Measurements from ENCODE around the gene TGIF1.
"Not testable (repeated sequence)": the region's sequence is repeated elsewhere in the genome, so short reads cannot be mapped to it uniquely, and the experiment has no call there.

The TGIF1 gene

DNA sequence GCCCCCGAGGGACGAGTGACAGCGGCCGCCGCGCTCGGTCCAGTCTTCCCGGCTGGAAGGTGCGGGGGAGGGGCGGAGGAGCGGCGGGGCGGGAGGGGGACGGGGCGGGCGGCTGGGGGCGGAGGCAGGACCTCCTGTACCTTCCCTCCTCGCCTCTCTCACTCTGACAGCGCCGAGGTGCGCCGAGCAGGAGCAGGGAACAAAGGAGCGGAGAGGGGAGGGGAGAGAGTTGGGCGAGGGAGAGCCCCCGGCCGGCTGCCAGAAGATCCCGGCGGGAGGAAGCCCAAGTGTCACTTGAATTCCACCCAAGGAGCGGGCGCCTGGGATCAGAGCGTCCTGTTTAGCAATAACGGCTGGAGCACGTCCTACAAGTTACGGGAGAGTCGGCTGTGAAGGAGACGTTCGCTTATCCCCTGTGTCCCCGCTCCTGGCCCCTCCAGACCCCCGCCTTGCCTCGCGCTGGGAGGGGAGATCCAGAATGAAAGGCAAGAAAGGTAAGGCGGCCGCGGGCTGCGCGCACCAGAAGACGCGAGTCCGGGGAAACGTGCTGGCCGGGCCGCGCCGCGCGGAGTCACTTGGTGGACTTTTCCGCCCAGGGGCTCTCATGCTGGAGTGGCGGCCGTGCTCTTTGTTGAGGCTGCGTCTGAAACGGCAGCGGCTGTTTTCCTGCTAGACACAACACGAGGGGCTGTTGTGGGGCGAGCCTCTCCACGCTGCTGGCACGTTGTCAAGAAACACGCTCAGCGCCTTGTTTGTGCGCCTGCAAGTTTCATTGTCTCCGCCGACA, at the start of gene TGIF1:
TSS of gene TGIF1 (plus strand) at position 161 of the 787 bp plus-strand sequence. CDS start at position 479, 318 bp downstream.
- DNase-seq = peak; percentile 48

DNA sequence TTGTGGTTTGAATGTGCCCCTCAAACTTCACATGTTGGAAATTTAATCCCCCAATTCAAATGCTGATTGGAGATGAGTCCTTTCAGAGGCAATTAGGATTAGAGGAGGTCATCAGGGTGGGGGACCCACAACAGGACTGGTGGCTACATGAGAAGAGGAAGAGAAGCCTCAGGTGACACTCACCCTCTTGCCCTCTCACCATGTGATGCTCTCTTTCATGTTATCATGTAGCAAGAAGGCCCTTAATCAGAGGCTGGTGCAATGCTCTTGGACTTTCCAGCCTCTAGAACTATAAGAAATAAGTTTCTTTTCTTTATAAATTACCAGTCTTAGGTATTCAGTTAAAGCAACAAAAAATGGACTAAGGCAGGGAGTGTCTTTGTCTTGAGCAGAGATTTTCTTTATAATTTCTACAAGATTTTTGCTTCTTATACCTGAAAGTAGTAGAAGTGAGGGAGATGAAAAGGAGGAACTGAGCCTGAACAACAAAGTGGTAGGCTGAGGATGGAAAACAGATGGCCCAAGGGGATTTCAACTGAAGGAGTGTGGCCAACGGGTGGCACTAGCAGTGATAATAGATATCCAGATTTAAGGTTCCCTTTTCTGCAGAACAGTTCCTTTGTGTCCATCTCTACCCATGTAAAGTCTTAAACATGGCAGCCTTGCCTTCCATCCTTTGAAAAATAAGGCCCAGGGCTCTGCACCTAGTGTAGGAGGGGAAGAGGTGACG, 49.2 kb upstream of the TGIF1 start:
- no peak for DNase-seq

DNA sequence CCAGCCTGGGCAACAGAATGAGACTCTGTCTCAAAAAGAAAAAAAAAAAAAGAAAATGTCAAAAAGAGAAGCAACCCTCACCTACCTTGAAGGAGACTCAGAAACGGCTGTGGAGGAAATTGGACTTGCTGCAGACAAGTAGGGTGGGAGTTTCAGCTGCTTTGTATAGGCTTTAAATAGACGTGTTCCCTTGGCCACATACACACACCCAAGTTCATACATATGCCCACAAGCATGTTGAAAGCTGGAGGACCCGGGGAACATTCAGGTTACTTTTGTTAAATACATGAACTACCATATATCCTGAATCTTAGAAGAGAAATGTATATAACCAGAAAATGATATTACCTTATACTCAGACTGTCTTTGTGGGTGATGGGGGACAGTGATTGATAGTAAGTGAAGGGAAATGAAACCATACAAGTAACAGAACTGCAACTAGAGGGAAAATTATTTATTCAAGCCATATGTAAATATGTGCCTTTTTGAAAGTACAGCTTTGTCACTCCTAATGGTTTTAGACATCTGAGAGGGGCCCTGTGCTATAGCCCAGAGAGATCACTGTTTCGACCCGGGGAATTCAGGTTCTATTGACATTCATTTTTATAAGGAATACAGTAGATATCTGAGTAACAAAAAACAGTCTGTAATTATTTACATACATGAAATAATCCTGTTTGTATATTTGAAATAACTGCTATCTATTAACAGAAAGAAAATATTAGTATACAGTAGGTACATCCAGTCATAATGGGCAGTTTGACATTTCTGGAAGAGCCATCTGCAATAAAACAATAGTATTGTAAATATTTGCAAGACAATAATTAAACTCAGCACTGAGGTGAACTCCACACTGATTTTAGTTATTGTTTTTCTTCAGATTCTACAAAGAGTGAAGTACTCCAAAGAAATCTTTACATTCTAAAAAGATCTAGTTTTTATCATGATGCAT, 48.0 kb upstream of the TGIF1 start:
- no peak for DNase-seq

DNA sequence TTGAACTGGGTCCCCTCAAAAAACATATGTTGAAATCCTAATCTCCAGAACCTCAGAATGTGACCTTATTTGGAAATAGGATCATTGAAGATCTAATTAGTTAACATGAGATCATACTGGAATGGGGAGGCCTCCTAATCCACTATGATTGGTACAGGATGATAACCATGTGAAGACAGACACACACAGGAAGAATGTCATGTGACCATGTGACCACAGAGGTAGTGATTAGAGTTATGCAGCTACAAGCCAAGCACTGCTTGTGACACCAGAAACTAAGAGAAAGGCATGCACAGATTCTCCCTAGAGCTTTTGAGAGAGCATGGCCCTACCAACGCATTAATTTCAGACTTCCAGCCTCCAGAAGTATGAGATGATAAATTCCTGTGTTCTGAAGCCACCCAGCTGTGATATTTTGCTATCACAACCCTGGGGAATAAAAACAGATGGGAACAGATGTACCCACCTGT, 47.0 kb upstream of the TGIF1 start:
- DNase-seq = no peak

DNA sequence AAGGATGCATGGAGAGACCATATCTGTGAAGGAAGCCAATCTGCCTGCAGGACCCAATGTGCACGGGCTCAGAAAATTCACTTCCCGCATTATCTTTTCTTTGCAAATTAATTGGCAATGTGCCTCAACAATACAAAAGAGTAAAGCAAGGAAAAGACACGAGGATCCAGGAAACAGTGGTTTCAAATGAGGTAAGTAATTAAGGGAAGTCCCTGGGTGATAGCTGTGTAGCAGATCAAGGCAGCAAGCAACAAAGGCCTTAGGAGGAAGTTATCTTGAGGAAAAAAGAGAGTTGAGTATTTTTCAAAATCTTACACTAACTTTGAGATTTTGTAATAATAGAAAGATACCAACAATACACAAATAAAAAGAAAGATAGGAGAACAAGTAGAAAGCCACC, 44.3 kb upstream of the TGIF1 start:
- DNase-seq = no peak

- no peak for DNase-seq
These were observed 41.9 kb upstream of the TGIF1 start for GRCh38 chr18:3408107-3408506.

DNA sequence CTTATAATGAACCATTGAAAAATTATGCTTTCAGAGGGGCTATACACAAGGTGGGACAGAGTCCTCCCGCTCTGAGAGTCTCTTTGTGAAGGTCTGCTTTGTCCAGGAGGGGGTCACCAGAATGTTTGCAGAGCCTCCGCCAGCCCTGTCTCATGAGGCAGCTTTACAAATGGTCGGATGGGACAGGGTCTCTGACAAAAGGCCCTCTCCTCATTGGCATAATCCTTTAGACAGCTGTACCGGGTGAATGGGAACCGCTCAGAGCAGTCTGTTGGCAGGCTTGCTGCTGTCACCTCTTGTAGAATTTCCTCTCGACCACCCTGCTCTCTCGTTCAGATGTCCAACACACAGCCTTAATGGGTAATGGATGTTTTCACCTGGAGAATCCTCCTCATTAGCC, 40.2 kb upstream of the TGIF1 start:
- no peak for DNase-seq

DNA sequence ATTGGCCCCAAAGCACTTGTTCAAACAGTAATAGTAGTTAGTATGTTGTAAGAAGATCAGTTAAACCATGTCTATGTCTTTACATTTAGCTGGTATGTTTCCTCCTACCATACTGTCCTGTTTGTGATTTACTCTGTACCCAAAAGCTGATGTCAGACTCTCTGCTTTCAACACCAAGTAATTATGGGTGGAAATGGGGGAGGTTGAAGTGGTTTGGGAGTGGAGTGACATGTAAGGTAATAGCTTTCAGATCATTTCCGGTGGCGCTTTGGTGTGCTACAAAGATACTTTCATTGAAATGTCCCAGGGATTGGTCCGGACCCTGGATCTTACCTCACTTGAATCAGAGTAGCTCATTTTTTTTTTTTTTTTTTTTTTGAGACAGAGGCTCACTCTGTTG, 39.7 kb upstream of the TGIF1 start:
- no peak for DNase-seq

DNA sequence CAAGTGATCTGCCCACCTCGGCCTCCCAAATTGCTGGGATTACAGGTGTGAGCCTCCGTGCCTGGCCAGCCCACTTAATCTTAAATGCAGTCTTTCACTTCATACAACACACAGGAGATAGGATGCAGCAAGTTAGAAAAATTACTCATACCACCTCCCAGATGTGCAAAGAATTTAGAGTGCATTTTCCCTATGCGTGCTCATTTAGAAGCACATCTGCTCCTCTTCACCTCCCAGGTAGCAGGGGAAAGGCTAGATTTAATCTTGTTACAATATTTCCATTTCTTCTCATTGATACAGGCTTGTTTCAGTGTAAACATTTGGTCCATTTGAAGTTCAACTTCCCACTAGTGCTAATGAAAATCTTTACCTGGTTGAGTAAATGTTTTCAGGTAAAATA, 39.1 kb upstream of the TGIF1 start:
- DNase-seq = not testable (repeated sequence)

GRCh38 chr18:3411327-3411726, 38.6 kb upstream of the TGIF1 start:
- DNase-seq = no peak

- no peak for DNase-seq
These were observed 38.1 kb upstream of the TGIF1 start for GRCh38 chr18:3411854-3412268.

- not testable (repeated sequence) for DNase-seq
These were observed 37.4 kb upstream of the TGIF1 start for GRCh38 chr18:3412528-3412927.

- no peak for DNase-seq
These were observed 34.9 kb upstream of the TGIF1 start for GRCh38 chr18:3415110-3415509.

- no peak for DNase-seq
These were observed 31.9 kb upstream of the TGIF1 start for GRCh38 chr18:3418083-3418482.

GRCh38 chr18:3420919-3421279, 29.1 kb upstream of the TGIF1 start:
- DNase-seq = no peak

DNA sequence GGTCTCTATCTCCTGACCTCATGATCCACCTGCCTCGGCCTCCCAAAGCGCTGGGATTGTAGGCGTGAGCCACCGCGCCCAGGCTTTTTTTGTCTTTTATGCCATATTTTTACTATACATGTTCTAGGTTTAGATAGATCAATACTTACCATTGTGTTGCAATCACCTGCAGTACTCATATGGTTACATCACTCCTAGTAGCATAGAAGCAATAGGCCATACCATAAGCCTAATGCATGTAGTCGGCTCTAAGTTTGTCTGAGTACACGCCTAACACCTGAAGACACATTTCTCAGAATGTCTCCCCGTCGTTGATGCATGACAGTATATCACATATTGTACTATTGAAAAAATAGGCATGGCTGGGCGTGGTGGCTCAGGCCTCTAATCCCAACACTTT, 27.1 kb upstream of the TGIF1 start:
- DNase-seq = no peak

- DNase-seq = no peak
These were observed 25.6 kb upstream of the TGIF1 start for GRCh38 chr18:3424280-3424890.

- no peak for DNase-seq
These were observed 24.9 kb upstream of the TGIF1 start for GRCh38 chr18:3425030-3425429.

GRCh38 chr18:3425446-3425845, 24.5 kb upstream of the TGIF1 start:
- DNase-seq = no peak

DNA sequence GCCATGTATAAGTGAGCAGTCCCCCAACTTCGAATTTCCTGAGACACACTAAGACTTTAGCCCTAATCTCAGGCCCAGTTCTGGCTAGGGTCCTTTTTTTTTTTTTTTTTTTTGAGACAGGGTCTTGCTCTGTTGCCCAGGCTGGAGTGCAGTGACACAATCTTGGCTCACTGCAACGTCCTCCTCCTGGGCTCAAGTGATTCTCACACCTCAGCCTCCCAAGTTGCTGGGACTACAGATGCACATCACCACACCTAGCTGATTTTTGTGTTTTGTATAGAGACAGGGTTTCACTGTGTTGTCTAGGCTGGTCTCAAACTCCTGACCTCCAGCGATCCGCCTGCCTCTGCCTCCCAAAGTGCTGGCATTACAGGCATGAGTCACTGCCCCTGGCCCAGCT, 23.9 kb upstream of the TGIF1 start:
- no peak for DNase-seq

DNA sequence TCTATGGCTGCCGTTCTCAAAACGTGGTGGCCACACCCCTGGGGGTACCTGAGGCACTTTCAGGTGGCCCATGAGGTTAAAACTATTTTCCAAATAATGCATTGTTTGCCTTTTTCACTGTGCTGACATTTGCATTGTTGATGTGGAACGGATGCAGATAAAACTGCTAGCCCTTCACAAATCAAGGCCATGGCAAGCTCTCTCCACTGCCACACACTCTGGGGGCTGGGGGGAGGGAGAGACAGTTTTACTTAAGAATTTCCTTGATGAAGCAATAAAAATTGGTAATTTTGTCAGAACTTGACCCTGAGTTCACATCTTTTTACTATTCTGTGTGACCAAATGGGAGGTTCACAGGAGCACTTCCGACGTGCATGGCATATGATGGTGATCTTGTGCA, 22.0 kb upstream of the TGIF1 start:
- DNase-seq = no peak

- no peak for DNase-seq
These were observed 20.9 kb upstream of the TGIF1 start for GRCh38 chr18:3429121-3429520.

DNA sequence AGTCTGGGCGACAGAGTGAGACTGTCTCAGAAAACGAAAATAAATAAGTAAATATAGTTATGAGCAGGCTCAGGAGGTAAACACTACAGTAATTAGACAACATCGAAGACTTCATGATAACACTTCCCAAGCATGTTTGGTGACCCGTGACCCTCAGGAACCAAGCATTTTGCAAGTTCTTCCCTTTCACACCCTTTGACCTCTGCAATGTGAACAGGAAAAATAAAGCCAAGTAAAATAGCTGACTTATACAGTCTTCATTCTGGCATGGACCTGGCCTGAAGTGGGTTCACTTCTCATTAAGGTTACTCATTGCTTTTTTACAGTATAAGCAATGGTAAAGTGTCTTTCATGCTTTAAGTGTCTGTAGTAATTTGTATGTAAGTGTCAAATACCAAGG, 15.3 kb upstream of the TGIF1 start:
- DNase-seq = no peak
